WERI-Rb-1 (cell line): ENCODE results near the gene DLGAP4.

Source experiments
- DNase-seq: peaks from one replicate; pipeline ENCODE4 v3.0.0-alpha.2; 2020
- H3K27ac ChIP-seq: fragments of 250-450 bp; sonication (Bioruptor Pico); 2 replicates; pipeline ENCODE4 v1.5.1; 2020; ENCODE audit warnings: mild to moderate bottlenecking, moderate library complexity
- H3K27me3 ChIP-seq: fragments of 250-450 bp; sonication (Bioruptor Pico); 2 replicates; pipeline ENCODE4 v1.5.1; 2021; ENCODE audit warnings: mild to moderate bottlenecking, low read depth, moderate library complexity; ENCODE audit not compliant: insufficient read depth, severe bottlenecking
- H3K36me3 ChIP-seq: fragments of 250-450 bp; sonication (Bioruptor Pico); 2 replicates; pipeline ENCODE4 v1.5.1; 2020; ENCODE audit warnings: mild to moderate bottlenecking, moderate library complexity
- H3K4me3 ChIP-seq: 2 replicates; pipeline ENCODE4 v1.5.1; 2011; ENCODE audit warnings: low read depth, mild to moderate bottlenecking, control low read depth, low read length
- H3K9me3 ChIP-seq: fragments of 250-450 bp; sonication (Bioruptor Pico); 2 replicates; pipeline ENCODE4 v1.5.1; 2021; ENCODE audit warnings: mild to moderate bottlenecking, moderate library complexity; ENCODE audit not compliant: severe bottlenecking
- TF ChIP-seq, protein P1 (sequence below): IDR thresholded peaks from 2 replicates; pipeline ENCODE4 v1.5.1; 2011; ENCODE audit warnings: low read depth, mild to moderate bottlenecking, control low read depth, inconsistent platforms, low read length

DLGAP4 gene

DNA sequence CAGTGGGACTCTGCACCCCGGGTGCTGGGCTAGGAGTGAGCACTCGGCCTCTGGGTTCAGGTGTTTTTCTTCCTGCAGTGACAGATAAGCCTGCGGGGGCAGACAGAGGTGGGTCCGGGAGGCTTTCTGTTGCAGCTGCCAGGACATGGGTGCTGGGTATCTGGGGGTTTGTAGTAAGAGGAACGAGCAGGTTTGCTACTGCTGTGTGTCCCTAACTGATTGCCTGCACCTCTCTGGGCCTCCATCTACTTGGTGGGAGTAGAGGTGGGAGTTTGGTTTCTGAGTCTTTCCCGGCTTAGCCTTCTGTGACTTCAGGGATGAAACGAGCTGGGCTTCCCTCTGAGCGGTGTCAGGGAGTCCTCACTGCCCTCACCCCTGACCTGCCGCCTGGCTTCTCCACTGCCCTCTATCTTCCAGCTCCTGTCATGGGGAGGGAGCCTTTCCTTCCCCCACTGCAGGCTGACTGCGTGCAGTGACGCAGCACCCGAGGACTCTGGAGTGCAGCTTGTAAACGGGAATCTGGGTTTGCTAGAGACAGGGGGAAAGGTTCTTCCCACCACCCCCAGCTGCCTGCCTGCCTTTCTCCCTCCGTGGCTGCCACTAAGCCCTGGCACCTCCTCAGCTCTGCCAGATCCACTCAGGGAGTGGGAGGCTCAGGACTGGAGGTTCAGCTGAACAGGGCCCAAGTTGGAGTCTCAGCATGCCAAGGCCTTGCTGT lies 6.7 kb downstream of the DLGAP4 start:
- Histone ChIP-seq H3K27me3 (no peaks in the 10 kb centered on the region), H3K9me3 (no peaks in the 10 kb centered on the region), H3K4me3 (no peak overlapping the region), H3K27ac (no peak overlapping the region), H3K36me3 (no peaks in the 10 kb centered on the region)
- DNase-seq = no peak
- TF ChIP-seq, protein P1, sequence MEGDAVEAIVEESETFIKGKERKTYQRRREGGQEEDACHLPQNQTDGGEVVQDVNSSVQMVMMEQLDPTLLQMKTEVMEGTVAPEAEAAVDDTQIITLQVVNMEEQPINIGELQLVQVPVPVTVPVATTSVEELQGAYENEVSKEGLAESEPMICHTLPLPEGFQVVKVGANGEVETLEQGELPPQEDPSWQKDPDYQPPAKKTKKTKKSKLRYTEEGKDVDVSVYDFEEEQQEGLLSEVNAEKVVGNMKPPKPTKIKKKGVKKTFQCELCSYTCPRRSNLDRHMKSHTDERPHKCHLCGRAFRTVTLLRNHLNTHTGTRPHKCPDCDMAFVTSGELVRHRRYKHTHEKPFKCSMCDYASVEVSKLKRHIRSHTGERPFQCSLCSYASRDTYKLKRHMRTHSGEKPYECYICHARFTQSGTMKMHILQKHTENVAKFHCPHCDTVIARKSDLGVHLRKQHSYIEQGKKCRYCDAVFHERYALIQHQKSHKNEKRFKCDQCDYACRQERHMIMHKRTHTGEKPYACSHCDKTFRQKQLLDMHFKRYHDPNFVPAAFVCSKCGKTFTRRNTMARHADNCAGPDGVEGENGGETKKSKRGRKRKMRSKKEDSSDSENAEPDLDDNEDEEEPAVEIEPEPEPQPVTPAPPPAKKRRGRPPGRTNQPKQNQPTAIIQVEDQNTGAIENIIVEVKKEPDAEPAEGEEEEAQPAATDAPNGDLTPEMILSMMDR = no peak

DNA sequence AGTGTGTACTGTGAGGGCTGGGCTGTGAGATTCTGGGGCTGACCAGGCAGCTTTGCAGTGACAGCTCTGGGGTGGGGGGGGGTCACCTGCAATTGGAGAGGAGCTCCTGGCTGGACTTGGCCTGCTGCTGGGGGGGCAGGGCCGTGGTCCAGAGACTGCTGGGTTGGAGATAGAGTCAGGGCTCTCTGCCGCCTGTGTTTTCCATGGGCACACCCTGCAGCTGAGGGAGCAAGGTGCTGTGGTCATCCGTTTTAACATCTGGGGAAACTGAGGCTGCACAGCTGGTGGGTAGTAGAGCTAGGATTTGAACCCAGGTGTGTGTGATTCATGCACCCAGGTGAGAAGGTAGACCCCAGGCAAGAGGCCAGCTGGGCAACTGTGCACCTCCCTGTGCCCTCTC lies 7.3 kb downstream of the DLGAP4 start:
- no peaks in the 10 kb centered on the region for H3K27me3 ChIP-seq
- TF ChIP-seq, protein P1 = no peak
- no peak overlapping the region for H3K4me3 ChIP-seq
- DNase-seq = no peak
- H3K9me3 ChIP-seq = no peaks in the 10 kb centered on the region
- no peaks in the 10 kb centered on the region for H3K36me3 ChIP-seq
- H3K27ac ChIP-seq = no peak overlapping the region

DNA sequence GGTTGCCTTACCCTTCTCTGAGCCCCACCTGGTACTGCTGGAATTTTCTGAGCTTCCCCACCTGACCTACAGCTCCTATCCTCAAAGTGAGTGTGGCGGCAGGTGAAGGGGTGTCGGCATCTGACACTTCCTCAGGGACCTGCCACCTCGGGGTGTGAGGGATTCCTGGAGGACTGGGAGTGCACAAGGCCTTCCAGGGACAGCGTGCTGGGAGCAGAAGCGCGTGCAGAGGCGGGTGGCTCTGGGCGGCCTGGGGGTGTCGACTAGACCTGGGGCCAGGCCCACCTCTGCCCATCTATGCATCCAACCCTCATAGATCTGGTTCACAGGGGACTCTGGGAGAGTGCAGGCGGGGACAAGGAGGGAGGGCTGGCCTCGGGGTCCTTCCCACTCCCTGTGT lies 7.8 kb downstream of the DLGAP4 start:
- no peaks in the 10 kb centered on the region for H3K27me3 ChIP-seq
- H3K27ac ChIP-seq = no peak overlapping the region
- TF ChIP-seq, protein P1 = no peak
- H3K9me3 ChIP-seq = no peaks in the 10 kb centered on the region
- no peak overlapping the region for H3K4me3 ChIP-seq
- no peak for DNase-seq
- H3K36me3 ChIP-seq = no peaks in the 10 kb centered on the region

DNA sequence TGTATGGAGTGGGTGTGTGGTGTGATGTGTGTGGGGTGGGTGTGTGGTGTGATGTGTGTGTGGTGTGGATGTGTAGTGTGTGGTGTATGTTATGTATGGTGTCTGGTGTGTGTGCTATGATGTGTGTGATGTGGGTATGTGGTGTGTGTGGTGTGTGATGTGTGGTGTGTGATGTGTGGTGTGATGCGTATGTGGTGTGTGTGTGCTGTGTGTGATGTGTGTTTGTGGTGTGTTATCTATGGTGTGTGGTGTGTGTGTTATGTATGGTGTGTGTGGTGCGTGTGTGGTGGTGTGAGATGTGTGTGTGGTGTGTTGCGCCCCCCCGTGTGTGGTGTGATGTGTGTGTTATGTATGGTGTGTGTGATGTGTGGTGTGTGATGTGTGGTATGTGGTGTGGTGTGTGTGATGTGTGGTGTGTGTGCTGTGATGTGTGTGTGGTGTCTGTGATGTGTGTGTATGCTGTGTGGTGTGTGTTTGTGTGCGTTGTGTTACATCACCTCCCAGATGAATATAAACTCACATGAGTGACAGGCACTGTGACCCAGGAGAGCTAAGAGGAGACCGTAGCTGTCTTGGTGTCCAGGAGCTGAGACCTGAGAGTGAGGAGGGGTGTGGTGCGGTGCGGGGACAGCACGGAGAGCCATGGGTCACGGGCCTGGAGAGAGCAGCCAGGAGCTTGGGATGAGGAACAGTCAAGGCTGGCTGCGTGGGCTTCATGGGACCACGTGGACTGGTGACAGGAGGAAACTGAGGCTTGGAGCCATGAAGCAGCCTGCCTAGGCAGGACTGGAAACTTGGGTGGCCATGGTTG lies 8.8 kb downstream of the DLGAP4 start:
- H3K36me3 ChIP-seq = no peaks in the 10 kb centered on the region
- TF ChIP-seq, protein P1 = no peak
- H3K27ac ChIP-seq = no peak overlapping the region
- no peaks in the 10 kb centered on the region for H3K27me3 ChIP-seq
- H3K9me3 ChIP-seq = no peaks in the 10 kb centered on the region
- no peak overlapping the region for H3K4me3 ChIP-seq
- no peak for DNase-seq

DNA sequence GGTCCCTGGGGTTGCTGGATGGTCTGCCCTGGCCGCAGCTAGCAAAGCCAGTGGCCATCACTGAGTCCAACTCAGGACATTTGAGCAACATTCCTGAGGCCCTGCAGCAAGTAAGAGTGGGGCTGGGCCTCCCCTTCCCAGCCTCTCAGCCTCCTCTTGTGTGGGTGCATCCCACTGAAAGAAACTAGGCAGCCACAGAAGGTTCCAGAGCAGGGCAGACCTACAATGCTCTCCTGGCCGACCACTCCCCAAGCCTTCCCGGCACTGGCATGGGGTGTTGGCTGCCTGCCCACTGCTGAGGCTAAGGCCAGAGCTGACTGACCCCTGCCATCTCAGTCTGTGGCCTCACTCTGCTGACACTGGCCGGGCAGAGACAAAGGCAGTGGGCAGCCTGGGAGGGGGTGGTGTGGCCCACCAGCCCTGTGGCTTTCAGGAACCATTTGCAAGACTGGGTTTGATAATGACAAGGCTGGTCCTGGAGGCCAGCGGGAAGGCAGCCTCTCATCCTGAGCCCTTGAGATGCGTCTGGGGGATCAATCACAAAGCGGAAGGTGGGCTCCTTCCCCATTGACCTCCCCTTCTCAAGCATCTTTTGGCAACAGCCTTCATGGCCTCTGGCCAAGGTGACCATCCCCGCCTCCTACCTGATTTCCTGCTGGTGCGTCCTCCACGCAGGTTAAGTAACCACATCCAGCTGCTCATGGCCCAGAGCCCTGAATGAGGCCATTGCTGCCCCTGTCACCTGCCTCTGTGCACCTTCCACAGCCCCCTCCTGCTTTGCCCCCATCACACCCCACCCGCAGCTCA lies 9.6 kb downstream of the DLGAP4 start:
- DNase-seq = no peak
- Histone ChIP-seq H3K36me3 (no peaks in the 10 kb centered on the region), H3K9me3 (no peaks in the 10 kb centered on the region), H3K4me3 (no peak overlapping the region), H3K27me3 (no peaks in the 10 kb centered on the region), H3K27ac (no peak overlapping the region)
- TF ChIP-seq, protein P1 = no peak
